ENCODE measurements around the gene FBXL17.

Gene FBXL17

DNA sequence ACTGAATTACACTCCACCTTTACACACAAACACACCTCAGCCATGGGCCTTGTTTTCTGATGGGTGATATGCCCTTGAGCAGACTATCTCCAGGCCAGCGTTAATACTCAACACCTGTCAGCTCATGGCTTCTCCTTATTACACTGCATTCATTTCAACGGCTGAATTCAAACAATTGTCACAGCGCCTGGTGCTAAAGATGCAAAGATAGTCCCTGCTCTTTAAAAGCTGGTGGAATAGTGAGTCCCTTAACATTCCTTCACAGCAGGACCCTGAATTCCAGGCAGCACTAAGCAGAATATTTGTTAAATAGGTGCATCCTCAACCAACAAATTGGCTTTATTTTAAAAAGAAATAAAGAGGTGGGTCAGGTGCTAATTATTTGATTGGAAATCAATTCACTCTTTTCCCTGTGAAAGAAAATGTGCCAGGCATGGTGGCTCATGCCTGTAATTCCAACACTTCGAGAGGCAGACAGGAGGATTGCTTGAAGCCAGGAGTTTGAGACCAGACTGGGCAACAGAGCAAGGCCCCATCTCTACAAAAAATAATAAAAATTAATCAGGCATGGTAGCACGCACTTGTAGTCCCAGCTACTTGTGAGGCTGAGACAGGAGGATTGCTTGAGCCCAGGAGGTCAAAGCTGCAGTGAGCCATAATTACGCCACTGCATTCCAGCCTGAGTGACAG, 555.4 kb downstream of the FBXL17 start:
- no peak for TF ChIP-seq FOXP2 (optimal IDR thresholded peaks at IDR 0.05; ENCODE audit: borderline replicate concordance, extremely low read depth, extremely low read length, insufficient read depth)
- TF ChIP-seq TAF1 (IDR thresholded peaks at IDR 0.05; ENCODE audit: borderline replicate concordance, insufficient read depth, low read length): no peak
- no peak for TF ChIP-seq POLR2AphosphoS5 (IDR thresholded peaks at IDR 0.05; ENCODE audit: low read depth, low read length)
- no peak for TF ChIP-seq SIN3A (IDR thresholded peaks at IDR 0.05; ENCODE audit: borderline replicate concordance, insufficient read depth, low read length)
- TF ChIP-seq, protein P1, sequence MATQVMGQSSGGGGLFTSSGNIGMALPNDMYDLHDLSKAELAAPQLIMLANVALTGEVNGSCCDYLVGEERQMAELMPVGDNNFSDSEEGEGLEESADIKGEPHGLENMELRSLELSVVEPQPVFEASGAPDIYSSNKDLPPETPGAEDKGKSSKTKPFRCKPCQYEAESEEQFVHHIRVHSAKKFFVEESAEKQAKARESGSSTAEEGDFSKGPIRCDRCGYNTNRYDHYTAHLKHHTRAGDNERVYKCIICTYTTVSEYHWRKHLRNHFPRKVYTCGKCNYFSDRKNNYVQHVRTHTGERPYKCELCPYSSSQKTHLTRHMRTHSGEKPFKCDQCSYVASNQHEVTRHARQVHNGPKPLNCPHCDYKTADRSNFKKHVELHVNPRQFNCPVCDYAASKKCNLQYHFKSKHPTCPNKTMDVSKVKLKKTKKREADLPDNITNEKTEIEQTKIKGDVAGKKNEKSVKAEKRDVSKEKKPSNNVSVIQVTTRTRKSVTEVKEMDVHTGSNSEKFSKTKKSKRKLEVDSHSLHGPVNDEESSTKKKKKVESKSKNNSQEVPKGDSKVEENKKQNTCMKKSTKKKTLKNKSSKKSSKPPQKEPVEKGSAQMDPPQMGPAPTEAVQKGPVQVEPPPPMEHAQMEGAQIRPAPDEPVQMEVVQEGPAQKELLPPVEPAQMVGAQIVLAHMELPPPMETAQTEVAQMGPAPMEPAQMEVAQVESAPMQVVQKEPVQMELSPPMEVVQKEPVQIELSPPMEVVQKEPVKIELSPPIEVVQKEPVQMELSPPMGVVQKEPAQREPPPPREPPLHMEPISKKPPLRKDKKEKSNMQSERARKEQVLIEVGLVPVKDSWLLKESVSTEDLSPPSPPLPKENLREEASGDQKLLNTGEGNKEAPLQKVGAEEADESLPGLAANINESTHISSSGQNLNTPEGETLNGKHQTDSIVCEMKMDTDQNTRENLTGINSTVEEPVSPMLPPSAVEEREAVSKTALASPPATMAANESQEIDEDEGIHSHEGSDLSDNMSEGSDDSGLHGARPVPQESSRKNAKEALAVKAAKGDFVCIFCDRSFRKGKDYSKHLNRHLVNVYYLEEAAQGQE (IDR thresholded peaks at IDR 0.05; ENCODE audit: insufficient read depth in 1 of 2, low read depth in 2 of 2, low read length in 2 of 2): no peak

DNA sequence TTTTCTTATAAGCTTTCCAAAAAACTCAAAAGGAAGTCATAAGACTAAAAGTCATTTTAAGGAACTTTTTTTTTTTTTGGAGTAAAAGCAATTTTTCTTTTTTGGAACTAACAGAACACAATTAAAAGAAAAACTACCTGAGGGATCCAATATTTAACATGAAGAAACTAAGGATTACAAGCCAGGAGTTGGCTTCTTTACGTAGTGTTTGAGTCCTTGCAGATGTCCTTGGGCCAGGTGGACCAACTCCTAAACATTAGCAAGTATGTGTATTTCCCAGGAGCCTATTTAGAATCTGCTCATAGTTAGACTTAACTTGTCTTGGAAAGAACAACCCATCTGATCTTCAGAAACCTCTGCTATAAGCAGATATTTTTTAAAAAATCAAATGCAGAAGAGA, 557.1 kb downstream of the FBXL17 start:
- no peak for TF ChIP-seq SIN3A (IDR thresholded peaks at IDR 0.05; ENCODE audit: borderline replicate concordance, insufficient read depth, low read length)
- TF ChIP-seq FOXP2 (optimal IDR thresholded peaks at IDR 0.05; ENCODE audit: borderline replicate concordance, extremely low read depth, extremely low read length, insufficient read depth): no peak
- TF ChIP-seq POLR2AphosphoS5 (IDR thresholded peaks at IDR 0.05; ENCODE audit: low read depth, low read length): no peak
- TF ChIP-seq TAF1 (IDR thresholded peaks at IDR 0.05; ENCODE audit: borderline replicate concordance, insufficient read depth, low read length): no peak
- TF ChIP-seq, protein P1 (IDR thresholded peaks at IDR 0.05; ENCODE audit: insufficient read depth in 1 of 2, low read depth in 2 of 2, low read length in 2 of 2): no peak

DNA sequence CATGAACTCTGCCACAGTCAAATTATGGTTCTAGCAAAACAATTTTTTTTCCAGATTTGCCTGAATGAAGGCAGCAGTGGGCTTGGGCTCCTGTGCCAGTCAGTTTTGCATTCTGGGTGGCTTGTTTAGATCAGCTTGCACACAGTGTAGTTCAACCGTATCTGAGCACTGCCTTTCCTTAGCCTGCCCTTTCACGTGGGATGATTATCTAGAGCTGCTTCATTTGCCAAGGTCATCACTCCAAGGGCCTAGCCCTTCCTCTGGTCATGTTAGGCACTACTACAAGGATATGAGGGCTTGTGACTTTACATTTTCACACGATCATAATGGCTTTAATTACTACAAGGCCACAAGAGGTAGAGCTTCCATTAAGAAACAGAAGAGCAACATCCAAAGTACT, 560.6 kb downstream of the FBXL17 start:
- TF ChIP-seq POLR2AphosphoS5 (IDR thresholded peaks at IDR 0.05; ENCODE audit: low read depth, low read length): no peak

DNA sequence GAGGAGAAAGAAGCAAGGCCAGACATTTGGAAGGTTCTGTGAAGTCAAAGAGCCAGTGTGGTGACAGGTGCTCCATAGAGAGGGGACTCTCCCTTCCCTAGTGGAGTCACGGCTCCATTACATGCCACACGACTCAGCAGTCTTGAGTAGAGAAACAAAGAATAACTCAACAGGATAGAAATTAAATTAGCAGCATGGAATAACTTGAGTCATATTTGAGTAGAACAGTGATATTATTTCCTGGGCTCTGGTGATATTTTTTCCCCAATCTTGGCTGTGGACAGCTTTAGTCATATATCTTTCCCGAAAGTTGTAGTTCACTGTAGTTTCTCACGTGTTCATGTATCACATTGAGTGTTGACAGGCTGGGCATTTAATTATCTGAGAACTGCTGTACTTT, 561.5 kb downstream of the FBXL17 start:
- TF ChIP-seq POLR2AphosphoS5 (IDR thresholded peaks at IDR 0.05; ENCODE audit: low read depth, low read length) (no peak), TAF1 (IDR thresholded peaks at IDR 0.05; ENCODE audit: borderline replicate concordance, insufficient read depth, low read length) (no peak), FOXP2 (optimal IDR thresholded peaks at IDR 0.05; ENCODE audit: borderline replicate concordance, extremely low read depth, extremely low read length, insufficient read depth) (no peak), SIN3A (IDR thresholded peaks at IDR 0.05; ENCODE audit: borderline replicate concordance, insufficient read depth, low read length) (no peak)
- TF ChIP-seq, protein P1 (IDR thresholded peaks at IDR 0.05; ENCODE audit: insufficient read depth in 1 of 2, low read depth in 2 of 2, low read length in 2 of 2): no peak

DNA sequence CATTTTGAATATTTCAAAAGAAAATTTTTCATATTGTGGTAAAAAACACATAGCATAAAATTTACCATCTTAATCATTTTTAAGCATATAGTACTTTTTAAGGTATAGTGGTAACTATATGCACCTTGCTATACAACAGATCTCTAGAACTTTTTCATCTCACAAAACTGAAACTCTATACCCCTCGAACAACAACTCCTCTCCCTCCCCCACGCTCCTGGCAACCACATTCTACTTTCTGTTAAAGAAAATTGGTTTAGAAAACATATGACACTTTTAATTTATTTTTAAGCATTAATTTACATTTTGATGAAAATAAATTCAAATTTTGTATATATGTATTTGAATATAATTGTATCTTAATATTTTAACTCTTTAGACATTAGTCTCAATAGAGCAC, 563.9 kb downstream of the FBXL17 start:
- no peak for TF ChIP-seq SIN3A (IDR thresholded peaks at IDR 0.05; ENCODE audit: borderline replicate concordance, insufficient read depth, low read length)
- no peak for TF ChIP-seq POLR2AphosphoS5 (IDR thresholded peaks at IDR 0.05; ENCODE audit: low read depth, low read length)
- TF ChIP-seq FOXP2 (optimal IDR thresholded peaks at IDR 0.05; ENCODE audit: borderline replicate concordance, extremely low read depth, extremely low read length, insufficient read depth): no peak
- TF ChIP-seq, protein P1 (IDR thresholded peaks at IDR 0.05; ENCODE audit: insufficient read depth in 1 of 2, low read depth in 2 of 2, low read length in 2 of 2): no peak
- no peak for TF ChIP-seq TAF1 (IDR thresholded peaks at IDR 0.05; ENCODE audit: borderline replicate concordance, insufficient read depth, low read length)
